HG03565 (cell line): ENCODE data around the gene SIRT3.

Source experiments
- ATAC-seq: cut with Tn5 transposase; IDR thresholded peaks from one replicate; pipeline ENCODE4 v1.9.1; 2021; ENCODE audit warnings: mild to moderate bottlenecking, moderate library complexity; ENCODE audit not compliant: unreplicated experiment

Gene SIRT3

GRCh38 chr11:271319-271715 is 35.2 kb upstream of the SIRT3 start:
- no peak for ATAC-seq

- no peak for ATAC-seq
Measured at GRCh38 chr11:270451-271318, 34.5 kb upstream of the SIRT3 start.

GRCh38 chr11:269146-269890 is 33.2 kb upstream of the SIRT3 start:
- ATAC-seq = peak; percentile 75

GRCh38 chr11:268716-269145 is 32.6 kb upstream of the SIRT3 start:
- ATAC-seq = peak; percentile 28

- no peak for ATAC-seq
Measured at GRCh38 chr11:267491-267994, 31.4 kb upstream of the SIRT3 start.

- no peak for ATAC-seq
Measured at GRCh38 chr11:266676-267439, 30.7 kb upstream of the SIRT3 start.

GRCh38 chr11:261624-262023 is 25.5 kb upstream of the SIRT3 start:
- no peak for ATAC-seq

GRCh38 chr11:259413-259812 is 23.3 kb upstream of the SIRT3 start:
- no peak for ATAC-seq

- ATAC-seq = no peak
Measured at GRCh38 chr11:257766-258493, 21.8 kb upstream of the SIRT3 start.

GRCh38 chr11:256952-257737 is 21.0 kb upstream of the SIRT3 start:
- no peak for ATAC-seq

- ATAC-seq = no peak
Measured at GRCh38 chr11:255816-256215, 19.7 kb upstream of the SIRT3 start.

GRCh38 chr11:255176-255575 is 19.0 kb upstream of the SIRT3 start:
- no peak for ATAC-seq

GRCh38 chr11:253886-254270 is 17.7 kb upstream of the SIRT3 start:
- no peak for ATAC-seq

- ATAC-seq = no peak
Measured at GRCh38 chr11:253160-253885, 17.2 kb upstream of the SIRT3 start.

GRCh38 chr11:252666-253065 is 16.5 kb upstream of the SIRT3 start:
- ATAC-seq = no peak

GRCh38 chr11:251550-251949 is 15.4 kb upstream of the SIRT3 start:
- no peak for ATAC-seq

- no peak for ATAC-seq
Measured at GRCh38 chr11:250740-251299, 14.7 kb upstream of the SIRT3 start.

- no peak for ATAC-seq
Measured at GRCh38 chr11:250274-250673, 14.1 kb upstream of the SIRT3 start.

- no peak for ATAC-seq
Measured at GRCh38 chr11:249062-249461, 12.9 kb upstream of the SIRT3 start.
